GM19455 (cell line): ENCODE data around the gene CENPE.
"Not testable (repeated sequence)": the region's sequence is repeated elsewhere in the genome, so short reads cannot be mapped to it uniquely, and the experiment has no call there.

Experiments
- ATAC-seq: cut with Tn5 transposase; IDR thresholded peaks from one replicate; pipeline ENCODE4 v1.9.1; 2021; ENCODE audit not compliant: unreplicated experiment

CENPE gene, protein sequence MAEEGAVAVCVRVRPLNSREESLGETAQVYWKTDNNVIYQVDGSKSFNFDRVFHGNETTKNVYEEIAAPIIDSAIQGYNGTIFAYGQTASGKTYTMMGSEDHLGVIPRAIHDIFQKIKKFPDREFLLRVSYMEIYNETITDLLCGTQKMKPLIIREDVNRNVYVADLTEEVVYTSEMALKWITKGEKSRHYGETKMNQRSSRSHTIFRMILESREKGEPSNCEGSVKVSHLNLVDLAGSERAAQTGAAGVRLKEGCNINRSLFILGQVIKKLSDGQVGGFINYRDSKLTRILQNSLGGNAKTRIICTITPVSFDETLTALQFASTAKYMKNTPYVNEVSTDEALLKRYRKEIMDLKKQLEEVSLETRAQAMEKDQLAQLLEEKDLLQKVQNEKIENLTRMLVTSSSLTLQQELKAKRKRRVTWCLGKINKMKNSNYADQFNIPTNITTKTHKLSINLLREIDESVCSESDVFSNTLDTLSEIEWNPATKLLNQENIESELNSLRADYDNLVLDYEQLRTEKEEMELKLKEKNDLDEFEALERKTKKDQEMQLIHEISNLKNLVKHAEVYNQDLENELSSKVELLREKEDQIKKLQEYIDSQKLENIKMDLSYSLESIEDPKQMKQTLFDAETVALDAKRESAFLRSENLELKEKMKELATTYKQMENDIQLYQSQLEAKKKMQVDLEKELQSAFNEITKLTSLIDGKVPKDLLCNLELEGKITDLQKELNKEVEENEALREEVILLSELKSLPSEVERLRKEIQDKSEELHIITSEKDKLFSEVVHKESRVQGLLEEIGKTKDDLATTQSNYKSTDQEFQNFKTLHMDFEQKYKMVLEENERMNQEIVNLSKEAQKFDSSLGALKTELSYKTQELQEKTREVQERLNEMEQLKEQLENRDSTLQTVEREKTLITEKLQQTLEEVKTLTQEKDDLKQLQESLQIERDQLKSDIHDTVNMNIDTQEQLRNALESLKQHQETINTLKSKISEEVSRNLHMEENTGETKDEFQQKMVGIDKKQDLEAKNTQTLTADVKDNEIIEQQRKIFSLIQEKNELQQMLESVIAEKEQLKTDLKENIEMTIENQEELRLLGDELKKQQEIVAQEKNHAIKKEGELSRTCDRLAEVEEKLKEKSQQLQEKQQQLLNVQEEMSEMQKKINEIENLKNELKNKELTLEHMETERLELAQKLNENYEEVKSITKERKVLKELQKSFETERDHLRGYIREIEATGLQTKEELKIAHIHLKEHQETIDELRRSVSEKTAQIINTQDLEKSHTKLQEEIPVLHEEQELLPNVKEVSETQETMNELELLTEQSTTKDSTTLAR (N-terminal part only)

DNA sequence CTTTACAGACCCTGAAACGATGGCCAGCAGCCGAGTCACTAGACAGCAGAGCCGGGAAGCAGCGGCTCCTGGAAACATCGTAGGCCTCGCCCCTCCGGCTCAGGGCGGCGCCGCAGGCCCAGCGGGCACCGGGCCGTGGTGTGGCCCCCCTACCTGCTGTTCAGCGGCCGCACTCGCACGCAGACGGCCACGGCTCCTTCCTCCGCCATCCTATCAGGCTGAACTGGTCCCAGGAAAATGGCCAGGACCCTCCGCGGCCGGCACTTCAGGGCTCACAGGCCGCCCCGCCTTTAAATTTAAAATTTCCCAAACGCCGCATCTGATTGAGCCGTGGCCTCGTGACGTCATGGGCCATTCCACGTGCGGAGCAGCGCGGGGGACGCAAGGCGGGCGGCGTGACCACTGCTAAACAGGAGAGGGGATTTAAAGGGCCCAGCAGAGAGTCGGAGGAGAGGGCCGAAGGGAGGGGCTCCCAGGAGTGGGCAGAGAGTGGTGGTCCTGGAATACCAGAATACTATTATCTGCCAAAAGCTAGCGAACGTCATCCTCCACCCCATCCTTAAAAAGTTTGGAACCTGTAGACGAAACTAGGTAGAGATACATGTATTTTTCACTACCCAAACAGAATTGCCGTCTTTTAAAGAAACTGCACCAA lies at the start of gene CENPE:
Gene CENPE, minus strand, starts transcription at position 233 of the 655 bp plus-strand sequence. Its CDS starts 24 bp downstream, at position 209.
- peak; percentile 97 for ATAC-seq

DNA sequence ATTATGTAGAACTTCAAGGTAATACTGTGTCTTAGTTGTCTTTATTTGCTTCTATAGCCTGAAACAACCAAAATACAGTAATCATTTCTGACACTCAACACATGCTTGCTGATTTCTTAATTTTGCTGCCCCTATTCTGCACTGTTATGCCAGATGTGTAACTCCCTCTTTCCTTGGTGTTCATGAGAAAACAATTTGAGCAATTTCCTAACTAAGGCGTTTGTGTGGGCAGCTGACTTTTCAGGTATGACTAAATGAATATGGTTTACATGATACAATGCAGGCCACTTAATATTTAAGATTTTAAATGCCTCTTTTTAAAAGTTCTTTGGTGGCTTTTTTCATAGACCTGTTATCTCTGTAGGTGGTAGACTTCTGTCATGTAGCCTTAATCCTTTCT lies 46.1 kb upstream of the CENPE start:
- ATAC-seq = no peak

DNA sequence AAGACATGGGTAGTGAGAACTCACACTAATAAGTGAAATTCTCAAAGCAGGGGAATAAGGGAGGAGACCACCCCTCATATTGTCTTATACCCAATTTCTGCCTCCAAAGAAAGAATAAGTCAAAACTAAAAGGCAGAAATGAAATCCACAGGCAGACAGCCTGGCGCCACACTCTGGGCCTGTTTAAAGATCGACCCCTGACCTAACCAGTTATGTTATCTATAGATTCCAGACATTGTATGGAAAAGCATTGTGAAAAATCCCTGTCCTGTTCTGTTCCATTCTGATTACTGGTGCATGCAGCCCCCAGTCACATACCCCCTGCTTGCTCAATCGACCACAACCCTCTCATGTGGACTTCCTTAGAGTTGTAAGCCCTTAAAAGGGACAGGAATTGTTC lies 32.8 kb upstream of the CENPE start:
- ATAC-seq = not testable (repeated sequence)

DNA sequence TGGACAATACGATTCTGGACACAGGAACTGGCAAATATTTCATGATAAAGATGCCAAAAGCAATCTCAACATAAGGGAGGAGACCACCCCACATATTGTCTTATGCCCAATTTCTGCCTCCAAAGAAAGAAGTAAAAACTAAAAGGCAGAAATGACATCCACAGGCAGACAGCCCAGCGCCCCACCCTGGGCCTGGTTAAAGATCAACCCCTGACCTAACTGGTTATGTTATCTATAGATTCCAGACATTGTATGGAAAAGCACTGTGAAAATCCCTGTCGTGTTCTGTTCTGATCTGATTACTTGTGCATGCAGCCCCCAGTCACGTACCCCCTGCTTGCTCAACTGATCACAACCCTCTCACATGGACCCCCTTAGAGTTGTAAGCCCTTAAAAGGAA lies 25.4 kb upstream of the CENPE start:
- not testable (repeated sequence) for ATAC-seq

DNA sequence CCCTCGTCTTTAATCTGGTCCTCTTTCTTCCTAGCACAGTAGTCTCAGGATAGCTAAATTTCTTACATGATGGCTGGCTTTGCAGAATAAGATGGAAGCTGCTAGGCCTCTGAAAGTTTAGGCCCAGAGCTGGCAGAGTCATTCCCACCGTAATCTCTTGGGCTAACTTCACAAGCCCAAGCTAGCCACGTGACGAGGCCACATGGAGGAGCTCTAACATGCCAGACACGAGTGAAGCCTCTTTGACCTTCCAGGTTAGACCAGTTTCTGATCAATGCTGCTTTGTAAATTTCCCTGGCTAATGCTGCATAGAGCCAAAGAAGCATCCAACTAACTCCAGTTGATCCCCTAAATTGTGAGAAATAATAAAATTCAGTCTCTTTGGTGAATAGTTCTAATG lies 9.5 kb upstream of the CENPE start:
- no peak for ATAC-seq

DNA sequence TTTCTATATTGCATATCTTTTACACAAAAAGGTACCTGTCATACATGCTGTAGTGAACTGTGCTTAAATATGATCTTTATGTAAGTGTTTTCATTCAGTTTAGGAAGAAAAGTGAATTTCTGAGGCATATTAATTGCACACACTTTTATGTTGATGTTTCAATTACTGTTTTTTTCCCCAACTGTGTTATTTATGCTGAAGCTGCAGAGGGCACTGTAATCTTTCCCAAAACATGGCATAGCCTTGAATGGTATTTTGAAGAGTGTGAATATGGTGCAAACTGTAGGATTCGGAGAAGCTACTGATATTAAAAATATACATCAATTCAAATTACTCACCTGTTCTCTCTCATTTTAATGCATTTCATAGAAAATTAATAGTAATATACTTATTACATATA lies 6.0 kb upstream of the CENPE start:
- no peak for ATAC-seq

DNA sequence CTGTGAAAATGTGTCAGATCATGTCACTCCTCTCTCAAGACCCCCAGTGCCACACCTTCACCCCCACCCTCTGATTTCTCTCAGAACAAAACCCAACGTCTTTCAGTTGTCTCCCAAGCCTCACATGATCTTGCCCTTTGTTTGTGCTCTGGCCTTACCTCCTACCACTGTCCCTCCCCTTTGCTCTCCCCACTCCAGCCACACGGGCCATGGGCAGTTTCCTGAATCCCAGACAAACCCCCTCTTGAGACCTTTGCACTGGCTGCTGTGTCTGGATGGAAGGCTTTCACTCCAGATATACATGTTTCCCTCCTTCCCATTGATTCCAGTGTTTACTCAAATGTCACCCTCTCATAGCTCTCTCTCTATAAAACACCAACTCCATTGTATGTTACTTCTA lies 3.6 kb upstream of the CENPE start:
- no peak for ATAC-seq

DNA sequence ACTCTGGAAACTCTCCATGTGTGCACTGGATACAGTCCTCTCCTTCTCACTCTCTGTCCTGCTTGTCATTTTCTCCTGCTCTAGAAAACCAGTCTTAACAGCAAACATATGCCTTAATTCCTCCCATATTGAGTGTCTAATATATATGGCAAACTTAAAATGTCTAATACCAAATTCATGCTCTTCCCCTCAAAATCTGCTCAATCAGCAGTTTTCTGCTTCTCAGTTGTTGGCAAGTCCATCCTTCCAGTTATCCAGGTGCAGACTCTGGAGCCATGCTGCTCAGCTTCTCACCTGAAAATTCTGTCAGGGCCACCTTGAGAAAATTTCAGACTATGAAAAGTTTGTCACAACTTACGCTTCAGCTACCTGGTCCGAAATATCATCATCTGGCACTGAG lies 3.1 kb upstream of the CENPE start:
- no peak for ATAC-seq

DNA sequence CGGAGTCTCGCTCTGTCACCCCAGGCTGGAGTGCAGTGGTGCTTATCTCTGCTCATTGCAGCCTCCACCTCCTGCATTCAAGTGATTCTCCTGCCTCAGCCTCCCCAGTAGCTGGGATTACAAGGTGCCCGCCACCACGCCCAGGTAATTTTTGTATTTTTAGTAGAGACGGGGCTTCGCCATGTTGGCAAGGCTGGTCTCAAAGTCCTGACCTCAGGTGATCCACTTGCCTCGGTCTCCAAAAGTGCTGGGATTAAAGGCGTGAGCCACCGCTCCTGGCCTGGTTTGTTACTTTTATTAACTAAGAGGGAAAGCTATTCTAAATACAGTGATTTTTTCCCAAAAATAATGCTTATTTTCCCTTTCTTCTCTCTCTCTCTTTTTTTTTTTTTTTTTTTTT lies 866 bp upstream of the CENPE start:
- no peak for ATAC-seq

DNA sequence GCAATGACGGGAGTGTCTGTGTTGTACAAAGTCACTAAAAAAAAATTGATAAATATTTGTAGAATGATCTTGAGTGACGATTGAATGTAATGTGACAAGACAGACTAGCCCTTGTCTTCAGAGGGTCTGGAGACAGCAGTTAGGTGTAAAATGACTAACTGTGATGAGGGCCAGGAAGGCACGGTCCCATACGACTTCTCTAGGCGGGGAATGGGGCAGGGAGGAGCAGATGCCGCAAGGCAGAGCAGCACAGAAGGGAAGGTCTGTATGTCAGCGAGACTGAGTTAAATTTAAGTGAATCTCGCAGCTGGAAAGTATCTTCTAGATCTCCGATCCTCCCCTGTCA lies 405 bp downstream of the CENPE start:
- ATAC-seq = peak; percentile 56

DNA sequence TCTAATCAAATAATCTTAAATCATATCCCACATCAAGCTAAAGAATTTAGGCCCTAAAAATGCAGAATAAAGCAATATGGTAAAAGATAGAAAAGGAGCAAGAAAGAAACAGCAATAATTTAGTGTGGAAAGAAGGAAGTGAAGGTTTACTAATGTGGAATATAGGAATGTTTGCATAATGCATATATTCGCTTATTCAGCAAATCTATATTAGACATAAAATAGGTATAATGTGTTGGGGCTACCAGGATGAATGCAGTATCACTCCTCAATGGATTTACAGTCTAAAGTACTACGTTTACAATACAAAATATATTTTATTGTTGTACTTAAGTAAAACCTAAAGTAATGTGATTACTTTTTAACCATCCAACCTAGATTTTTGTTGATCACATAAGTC lies 4.7 kb downstream of the CENPE start:
- ATAC-seq = no peak

DNA sequence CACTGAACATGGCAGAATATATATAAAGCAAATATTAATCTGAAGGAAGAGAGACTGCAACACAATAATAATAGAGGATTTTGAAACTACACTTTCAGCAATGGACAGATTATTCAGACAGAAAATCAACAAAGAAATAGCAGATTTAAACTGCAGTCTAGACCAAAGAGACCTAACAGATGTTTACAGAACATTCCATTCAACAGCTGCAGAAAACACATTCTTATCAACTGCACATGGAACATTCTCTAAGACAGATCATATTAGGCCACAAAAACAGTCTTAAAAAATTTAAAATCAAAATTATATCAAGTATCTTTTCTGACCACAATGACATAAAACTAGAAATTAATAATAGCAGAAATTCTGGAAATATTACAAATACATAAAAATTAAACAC lies 27.1 kb downstream of the CENPE start:
- no peak for ATAC-seq

DNA sequence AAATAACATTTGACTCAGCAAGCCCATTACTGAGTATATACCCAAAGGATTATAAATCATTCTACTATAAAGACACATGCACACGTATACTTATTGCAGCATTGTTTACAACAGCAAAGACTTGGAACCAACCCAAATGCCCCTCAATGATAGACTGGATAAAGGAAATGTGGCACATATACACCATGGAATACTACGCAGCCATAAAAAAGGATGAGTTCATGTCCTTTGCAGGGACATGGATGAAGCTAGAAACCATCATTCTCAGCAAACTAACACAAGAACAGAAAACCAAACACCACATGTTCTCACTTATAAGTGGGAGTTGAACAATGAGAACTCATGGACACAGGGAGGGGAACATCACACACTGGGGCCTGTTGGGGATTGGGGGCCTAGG lies 28.4 kb downstream of the CENPE start:
- ATAC-seq = not testable (repeated sequence)

DNA sequence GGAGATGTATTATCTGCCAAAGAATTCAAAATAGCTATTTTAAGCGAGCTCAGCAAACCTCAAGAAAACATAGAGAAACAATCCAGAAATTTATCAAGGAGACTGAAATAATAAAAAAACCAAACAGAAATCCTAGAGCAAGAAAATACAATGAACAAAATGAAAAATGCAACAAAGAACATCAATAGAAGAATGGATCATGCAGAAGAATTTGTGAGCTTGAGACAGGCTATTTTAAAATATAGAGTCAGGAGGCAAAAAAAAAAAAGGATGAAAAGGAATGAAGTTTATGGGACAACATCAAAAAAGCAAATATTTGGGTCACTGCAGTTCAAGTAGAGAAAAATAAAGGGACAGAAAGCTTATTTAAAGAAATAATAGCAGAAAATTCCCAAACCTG lies 29.1 kb downstream of the CENPE start:
- ATAC-seq = no peak

DNA sequence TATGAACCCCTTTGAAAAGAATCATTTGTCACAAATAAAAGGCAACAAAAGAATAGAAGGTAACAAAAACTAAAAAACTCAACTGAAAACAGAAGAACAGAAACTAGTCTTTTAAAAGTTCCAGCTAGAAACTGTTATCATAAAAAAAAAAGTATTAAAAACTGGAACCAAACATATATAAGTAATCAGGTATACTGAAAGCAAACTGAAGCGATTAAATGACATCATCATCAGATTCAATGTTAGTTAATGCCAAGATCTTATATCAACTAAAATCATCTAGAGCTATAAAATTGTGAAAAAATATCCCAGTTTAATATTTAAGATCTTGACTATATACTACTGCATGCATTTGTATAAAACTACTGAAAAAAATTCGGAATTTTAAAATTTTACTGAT lies 36.0 kb downstream of the CENPE start:
- no peak for ATAC-seq

DNA sequence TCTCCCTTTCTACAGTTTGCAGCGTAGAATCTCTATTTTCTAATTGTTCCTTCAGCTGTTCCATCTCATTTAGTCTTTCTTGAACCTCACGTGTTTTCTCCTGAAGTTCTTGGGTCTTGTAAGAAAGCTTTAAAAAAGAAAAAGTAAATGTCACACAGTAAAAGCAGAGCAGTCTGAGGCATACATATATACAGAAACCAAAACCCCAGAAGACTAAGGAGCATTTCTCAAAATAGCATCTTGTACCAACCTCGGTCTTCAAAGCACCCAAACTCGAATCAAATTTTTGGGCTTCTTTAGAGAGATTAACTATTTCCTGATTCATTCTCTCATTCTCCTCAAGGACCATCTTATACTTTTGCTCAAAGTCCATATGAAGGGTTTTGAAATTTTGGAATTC lies 39.4 kb downstream of the CENPE start:
- no peak for ATAC-seq

DNA sequence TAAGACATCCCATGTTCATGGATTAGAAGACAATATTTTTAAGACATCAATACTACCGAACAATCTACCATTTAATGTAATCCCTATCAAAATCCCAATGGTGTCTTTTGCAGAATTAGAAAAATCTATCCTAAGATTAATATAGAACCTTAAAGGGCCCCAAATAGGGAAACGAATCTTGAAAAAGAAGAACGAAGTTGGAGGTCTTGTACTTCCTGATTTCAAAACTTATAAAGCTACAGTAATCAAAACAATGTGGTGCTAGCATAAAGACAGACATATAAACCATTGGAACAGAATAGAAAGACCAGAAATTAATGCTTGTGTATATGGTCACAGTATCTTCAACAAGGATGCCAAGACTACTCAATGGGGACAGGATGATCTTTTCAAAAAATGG lies 42.0 kb downstream of the CENPE start:
- ATAC-seq = no peak

DNA sequence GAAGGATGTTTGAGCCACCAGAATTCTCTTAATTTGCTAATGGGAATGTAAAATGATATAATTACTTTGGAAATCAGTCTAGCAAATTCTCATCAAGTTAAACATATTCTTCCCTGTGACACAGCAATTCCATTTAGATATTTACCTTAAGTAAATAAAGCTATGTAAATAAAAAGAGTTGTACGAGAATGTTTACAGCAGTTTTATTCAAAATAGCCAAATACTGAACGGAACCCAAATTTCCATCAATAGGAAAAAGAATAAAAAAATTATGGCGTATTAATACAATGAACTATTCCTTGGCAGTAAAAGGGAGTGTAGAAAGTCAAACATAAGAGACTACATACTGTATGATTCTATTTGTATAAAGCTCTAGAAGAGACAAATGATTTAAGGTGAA lies 45.8 kb downstream of the CENPE start:
- ATAC-seq = no peak

DNA sequence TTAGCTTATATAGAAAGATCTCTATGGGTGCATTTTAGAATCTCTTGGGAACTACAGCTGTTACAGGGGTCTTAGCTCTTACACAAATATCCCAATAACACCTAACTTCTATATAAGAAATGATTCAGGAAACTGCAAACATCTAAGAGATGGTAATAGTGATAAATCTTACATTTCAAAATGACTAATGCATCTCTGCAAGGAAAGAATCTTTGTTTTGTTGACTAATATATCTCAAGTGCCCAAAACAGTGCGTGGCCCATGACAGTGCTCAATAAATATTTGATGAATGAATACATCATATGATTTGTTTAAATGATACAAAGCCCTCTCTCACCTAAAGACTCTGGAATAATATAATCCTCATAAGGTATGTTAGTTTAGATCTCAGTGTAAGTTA lies 47.5 kb downstream of the CENPE start:
- ATAC-seq = no peak

DNA sequence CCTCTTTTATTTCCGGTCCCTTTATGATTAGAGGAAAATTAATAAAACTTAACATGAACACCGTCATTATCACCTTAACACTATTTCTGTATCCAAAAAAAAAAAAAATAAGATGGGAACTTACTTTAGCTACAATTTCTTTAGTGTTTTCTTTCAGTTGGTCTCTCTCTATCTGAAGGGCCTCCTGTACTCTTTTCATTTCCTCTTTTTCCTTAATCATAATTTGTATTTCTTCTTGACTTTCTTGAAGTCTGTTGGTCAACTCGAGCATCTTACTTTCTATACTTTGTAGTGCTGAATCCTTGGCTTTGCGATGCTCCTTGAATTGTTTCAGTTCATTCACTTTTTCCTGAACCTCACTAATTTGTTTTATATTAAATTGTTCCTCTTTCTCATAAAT lies 53.2 kb downstream of the CENPE start:
- no peak for ATAC-seq

DNA sequence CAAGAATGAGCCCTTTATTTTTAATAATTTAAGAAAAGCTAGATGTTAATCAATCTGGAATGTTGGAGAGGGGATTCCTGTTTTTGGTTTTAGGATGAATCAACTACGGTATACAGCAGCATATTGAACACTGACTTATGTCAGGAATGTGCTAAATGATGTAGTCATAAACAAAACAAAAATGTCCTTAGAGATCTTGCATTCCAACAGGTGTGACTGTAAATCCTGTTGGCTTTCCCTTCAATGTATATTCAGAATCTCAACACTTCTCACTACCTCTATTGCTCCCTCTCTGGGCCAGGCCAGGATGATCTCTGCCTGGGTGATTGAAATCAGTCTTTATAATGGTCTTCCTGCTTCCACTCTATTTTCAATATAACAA lies 60.7 kb downstream of the CENPE start:
- ATAC-seq = no peak
